DMS153 (cell line): ENCODE results near the gene ATP6V1F.
A peak's percentile ranks its signal among the peaks of the same experiment; 100 is the strongest.

ENCODE experiments used
- DNase-seq: peaks from one replicate; lab custom pipeline; 2025; lab: John Stamatoyannopoulos, UW

ATP6V1F gene

DNA sequence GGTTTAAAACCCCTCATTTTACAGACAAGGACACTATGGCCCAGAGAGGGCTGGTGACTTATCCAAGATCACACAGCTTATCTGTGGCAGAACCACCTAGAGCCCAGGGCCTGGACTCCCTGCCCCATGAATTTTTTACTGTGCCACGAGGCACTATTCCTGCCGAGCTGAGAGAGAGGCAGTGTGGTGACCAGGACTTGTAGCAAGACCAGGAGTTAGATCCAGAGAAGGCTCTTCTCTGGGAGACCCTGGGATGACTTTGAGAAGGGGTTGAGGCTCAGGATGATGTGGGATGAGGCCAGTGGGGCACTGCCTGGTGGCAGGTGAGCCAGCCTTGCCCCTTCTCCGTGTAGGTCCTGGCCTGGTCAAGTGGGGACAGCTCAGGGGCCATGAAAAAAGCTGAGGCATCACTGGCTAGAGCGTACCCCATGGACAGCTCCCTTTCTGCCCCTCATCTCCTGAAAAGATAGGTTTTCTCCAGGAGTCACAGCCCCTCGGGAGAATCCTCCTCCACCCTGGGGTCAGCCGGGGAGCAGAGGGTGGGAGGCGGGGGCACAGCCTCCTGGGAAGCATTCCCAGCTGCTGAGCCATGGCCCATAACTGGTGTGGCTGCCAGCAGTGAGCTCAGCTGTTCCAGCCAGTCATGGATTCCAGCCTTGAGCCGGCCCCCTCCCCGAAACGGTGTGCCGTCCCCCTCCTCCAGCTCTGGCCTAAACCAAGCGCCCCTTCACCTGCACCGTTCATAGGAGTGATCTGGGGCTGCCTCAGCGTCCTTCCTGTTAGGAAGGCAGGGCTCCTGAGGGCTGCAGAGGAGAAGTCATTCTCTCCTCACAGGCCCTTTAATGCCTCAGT, 26.6 kb upstream of the ATP6V1F start:
- DNase-seq: no peak

- DNase-seq: no peak
Measured at GRCh38 chr7:128836729-128837348, 25.8 kb upstream of the ATP6V1F start.

- DNase-seq: no peak
Measured at GRCh38 chr7:128837521-128837921, 25.1 kb upstream of the ATP6V1F start.

- no peak for DNase-seq
Measured at GRCh38 chr7:128838109-128838779, 24.4 kb upstream of the ATP6V1F start.

DNA sequence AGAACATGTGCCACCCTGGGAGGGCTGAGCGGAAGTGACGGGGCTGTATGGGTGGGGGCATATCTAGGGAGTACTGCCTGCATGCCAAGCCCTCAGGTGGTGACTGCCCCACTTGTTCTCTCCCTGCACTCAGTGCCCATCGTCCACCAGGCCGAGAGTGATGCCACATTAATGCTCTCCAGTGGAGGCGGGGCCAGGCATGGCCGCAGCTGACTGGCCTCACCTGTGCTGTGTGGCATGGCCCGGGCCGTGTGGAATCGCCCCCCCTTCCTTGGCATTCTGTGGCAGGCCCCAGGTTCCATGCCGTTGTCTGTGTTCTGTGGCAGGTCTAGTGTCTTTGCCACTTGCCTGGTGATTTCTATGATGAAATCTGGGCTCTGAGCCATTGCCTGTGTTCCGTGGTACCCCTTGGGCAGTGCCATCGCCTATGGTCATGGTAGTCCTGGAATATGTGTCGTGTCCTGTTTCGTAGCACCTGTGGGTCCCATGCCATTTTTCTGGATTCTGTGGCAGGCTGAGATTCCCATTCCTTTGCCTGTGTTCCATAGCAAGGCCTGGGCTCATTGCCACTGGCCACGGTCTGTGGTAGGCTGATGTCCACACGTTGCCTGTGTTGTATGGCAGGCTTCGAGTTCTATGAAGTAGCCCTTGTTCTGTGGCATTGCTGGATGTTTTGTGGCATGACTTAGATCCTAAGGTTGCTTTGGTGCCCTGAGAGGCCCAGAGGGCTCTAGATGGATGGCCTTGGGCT, 23.5 kb upstream of the ATP6V1F start:
- DNase-seq: no peak

- DNase-seq: no peak
Measured at GRCh38 chr7:128839751-128840177, 22.9 kb upstream of the ATP6V1F start.

- DNase-seq: no peak
Measured at GRCh38 chr7:128840326-128841170, 22.1 kb upstream of the ATP6V1F start.

GRCh38 chr7:128841171-128841690, 21.4 kb upstream of the ATP6V1F start:
- DNase-seq: peak; percentile 45

GRCh38 chr7:128841921-128842673, 20.6 kb upstream of the ATP6V1F start:
- DNase-seq: peak; percentile 37

- DNase-seq: peak; percentile 37
Measured at GRCh38 chr7:128842674-128843641, 19.7 kb upstream of the ATP6V1F start.

DNA sequence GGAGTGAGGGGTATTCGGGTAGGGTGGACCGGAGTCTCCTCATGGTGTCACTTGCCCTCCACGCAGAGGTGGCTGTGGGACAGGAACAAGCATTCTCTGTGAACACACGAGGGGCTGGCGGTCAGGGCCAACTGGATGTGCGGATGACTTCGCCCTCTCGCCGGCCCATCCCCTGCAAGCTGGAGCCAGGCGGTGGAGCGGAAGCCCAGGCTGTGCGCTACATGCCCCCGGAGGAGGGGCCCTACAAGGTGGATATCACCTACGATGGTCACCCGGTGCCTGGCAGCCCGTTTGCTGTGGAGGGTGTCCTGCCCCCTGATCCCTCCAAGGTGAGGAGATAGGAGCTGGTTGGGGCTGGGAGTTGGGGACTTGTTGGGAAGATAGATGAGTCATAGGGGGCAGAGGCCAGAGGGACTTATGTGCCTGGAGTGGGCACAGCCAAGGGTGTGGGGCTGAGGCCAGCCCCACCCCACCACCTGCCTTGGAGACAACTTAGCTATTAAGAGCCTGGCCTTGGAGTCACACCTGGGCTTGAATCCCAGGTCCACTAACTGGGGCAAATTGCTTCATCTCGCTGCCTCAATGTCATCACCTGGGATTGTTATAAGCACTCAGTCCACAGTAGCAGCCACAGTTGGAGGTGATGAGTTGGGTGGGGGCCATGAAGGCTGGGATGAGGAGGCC, 18.6 kb upstream of the ATP6V1F start:
- DNase-seq: no peak

GRCh38 chr7:128844777-128845311, 17.8 kb upstream of the ATP6V1F start:
- no peak for DNase-seq

DNA sequence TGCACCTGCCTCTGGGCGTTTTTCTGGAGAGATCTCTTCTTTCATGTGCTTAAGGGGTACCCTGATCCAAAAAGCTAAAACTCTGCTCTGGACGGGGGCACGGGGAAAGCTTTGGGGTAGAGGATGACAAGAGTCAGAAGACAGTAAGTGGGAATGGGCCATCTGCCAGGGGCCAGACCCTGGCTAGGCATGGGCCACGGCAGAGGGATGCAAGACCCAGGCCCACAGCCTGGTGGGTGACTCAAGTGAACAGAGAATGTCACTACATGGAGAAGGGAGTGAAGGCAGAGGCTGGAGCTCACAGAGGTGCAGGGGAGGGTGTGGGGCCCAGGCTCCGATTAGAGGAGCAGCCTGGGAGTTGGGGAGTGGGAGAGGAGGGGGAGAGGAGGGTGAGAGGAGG, 17.2 kb upstream of the ATP6V1F start:
- no peak for DNase-seq

DNA sequence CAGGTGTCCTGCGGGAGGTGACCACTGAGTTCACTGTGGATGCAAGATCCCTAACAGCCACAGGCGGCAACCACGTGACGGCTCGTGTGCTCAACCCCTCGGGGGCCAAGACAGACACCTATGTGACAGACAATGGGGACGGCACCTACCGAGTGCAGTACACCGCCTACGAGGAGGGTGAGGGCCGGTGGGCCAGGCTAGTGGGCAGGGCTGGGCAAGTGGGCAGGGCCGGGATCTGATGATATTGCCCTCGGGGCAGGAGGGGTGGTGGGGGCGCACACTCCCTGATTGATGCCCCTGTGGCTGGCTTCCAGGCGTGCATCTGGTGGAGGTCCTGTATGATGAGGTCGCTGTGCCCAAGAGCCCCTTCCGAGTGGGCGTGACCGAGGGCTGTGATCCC, 16.7 kb upstream of the ATP6V1F start:
- DNase-seq: no peak

DNA sequence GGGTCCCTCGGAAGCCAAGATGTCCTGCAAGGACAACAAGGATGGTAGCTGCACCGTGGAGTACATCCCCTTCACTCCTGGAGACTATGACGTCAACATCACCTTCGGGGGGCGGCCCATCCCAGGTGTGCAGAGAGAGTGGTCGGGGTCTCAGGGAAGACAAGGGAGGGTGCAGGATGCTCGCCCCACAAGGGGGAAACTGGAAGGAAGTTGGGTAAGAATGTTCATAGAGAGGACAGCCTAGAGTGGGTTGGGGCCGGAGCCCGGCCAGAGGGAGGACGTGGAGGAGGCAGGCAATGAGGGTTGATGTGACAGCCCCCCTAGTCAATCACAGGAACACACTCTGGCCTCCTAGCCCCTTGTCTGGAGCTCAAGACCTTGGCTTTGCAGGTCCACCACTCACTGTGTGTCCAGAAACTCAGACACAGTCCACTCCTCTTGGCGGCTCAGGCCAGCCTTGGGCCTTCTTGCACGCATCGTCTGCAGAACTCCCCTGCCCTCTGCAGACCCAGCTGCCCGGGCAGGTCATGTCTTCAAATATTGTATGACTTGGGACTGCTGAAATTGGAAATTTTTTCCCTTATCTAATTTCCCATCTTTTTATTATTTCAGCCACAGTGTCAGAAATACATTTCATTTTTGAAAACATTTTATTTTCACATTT, 15.7 kb upstream of the ATP6V1F start:
- DNase-seq: no peak

DNA sequence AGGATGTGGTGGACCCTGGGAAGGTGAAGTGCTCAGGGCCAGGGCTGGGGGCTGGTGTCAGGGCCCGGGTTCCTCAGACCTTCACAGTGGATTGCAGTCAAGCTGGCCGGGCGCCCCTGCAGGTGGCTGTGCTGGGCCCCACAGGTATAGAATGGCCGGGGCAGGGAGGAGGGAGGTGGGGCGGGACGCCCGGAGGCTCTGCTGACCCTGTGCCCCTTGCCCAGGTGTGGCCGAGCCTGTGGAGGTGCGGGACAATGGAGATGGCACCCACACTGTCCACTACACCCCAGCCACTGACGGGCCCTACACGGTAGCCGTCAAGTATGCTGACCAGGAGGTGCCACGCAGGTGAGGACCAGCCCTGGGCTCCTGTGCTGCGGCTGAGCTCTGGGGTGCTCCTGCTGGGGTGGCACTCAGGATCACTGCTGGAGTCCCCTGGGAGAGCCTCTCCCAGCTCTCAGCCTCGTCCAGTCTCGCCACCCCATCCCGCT, 14.9 kb upstream of the ATP6V1F start:
- no peak for DNase-seq
